ENCODE data around the gene IL31RA. TPM values are rescaled to one million over a fixed set of nuclear protein-coding genes. Genes with fewer than 3 reads are reported as not detected.

IL31RA gene
- total RNA-seq, 1 experiment from 2014 or later: not detected

GRCh38 chr5:55821731-55822512, 29.2 kb upstream of the IL31RA start (continued):
- TF ChIP-seq HMGXB4 (CRISPR knock-in tag; IDR thresholded peaks at IDR 0.05) (0 out of 2 replicates have a peak, but pooled peaks have one; percentile 48), ZNF219 (CRISPR knock-in tag; IDR thresholded peaks at IDR 0.05; ENCODE audit: borderline replicate concordance) (no peak), MAX (CRISPR knock-in tag; IDR thresholded peaks at IDR 0.05) (peak; percentile 73), STAT6 (CRISPR knock-in tag; conservative IDR thresholded peaks at IDR 0.05; ENCODE audit: low read depth) (no peak), FOXK1 (CRISPR knock-in tag; IDR thresholded peaks at IDR 0.05) (no peak)

DNA sequence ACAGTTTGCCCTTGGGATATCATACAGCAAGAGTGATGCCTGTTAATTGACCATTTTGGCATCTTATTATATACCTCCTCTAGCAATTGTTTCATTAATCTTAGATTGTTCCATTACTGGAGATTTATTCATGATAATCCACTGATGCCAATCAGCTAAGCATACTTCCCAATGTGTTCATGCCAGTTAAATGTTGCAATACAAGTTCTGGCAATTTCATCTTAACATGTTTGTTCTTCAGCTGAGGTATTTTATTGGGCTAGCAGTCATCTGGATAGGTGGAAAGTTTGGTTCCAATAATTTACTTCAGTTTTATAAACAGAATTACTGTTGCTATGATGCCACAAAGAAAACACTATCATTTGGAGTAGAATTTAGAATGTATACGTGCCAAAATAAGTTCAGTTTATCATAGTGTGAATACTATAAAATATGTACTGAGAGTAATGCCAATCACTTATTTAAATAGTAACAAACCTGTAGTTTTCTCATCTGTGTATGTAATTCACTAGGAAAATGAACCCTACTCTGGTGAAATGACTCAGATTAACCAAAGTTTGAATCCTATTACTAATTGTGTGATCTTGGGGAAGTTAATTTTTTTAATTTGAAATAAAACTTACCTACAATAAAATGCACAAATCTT, 27.9 kb upstream of the IL31RA start:
- Mint-ChIP-seq H3K4me1 (peaks cover 8% of the 10 kb centered on the region), H3K9me3 (no peaks in the 10 kb centered on the region), H3K4me3 (peak overlapping the region; percentile 68; the same call in 1 of the 2 replicates), H3K27me3 (ENCODE audit: low read depth) (peaks cover 35% of the 10 kb centered on the region), H3K27ac (no peak overlapping the region), H3K36me3 (no peaks in the 10 kb centered on the region)
- CTCF ChIA-PET: no interaction called here
- ATAC-seq: no peak
- POLR2A ChIA-PET: interaction anchor here (0.6 kb wide), 1 partner anchor 91 kb away, joined by 3 read pairs; no protein-coding TSS in a partner anchor
- no peak for DNase-seq (ENCODE audit: low spot score)
- no peak for TF ChIP-seq ERG (CRISPR knock-in tag; IDR thresholded peaks at IDR 0.05)
- no peak for TF ChIP-seq KAT7 (CRISPR knock-in tag; IDR thresholded peaks at IDR 0.05; ENCODE audit: borderline replicate concordance)
- TF ChIP-seq GTF2I (CRISPR knock-in tag; conservative IDR thresholded peaks at IDR 0.05): no peak
- no peak for TF ChIP-seq IRF2 (CRISPR knock-in tag; IDR thresholded peaks at IDR 0.05; ENCODE audit: borderline replicate concordance, low read depth)
- no peak for TF ChIP-seq CREM (CRISPR knock-in tag; IDR thresholded peaks at IDR 0.05)
- no peak for TF ChIP-seq NFE2L1 (CRISPR knock-in tag; IDR thresholded peaks at IDR 0.05)
- no peak for TF ChIP-seq ZNF396 (CRISPR knock-in tag; IDR thresholded peaks at IDR 0.05; ENCODE audit: borderline replicate concordance)
- TF ChIP-seq, protein P1, sequence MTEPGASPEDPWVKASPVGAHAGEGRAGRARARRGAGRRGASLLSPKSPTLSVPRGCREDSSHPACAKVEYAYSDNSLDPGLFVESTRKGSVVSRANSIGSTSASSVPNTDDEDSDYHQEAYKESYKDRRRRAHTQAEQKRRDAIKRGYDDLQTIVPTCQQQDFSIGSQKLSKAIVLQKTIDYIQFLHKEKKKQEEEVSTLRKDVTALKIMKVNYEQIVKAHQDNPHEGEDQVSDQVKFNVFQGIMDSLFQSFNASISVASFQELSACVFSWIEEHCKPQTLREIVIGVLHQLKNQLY (CRISPR knock-in tag; IDR thresholded peaks at IDR 0.05): no peak
- TF ChIP-seq, protein P2, sequence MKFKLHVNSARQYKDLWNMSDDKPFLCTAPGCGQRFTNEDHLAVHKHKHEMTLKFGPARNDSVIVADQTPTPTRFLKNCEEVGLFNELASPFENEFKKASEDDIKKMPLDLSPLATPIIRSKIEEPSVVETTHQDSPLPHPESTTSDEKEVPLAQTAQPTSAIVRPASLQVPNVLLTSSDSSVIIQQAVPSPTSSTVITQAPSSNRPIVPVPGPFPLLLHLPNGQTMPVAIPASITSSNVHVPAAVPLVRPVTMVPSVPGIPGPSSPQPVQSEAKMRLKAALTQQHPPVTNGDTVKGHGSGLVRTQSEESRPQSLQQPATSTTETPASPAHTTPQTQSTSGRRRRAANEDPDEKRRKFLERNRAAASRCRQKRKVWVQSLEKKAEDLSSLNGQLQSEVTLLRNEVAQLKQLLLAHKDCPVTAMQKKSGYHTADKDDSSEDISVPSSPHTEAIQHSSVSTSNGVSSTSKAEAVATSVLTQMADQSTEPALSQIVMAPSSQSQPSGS (CRISPR knock-in tag; IDR thresholded peaks at IDR 0.05; ENCODE audit: borderline replicate concordance, low read depth): no peak
- TF ChIP-seq TEAD1 (CRISPR knock-in tag; IDR thresholded peaks at IDR 0.05): no peak
- no peak for TF ChIP-seq EMX1 (CRISPR knock-in tag; IDR thresholded peaks at IDR 0.05)
- no peak for TF ChIP-seq ARID4B (CRISPR knock-in tag; IDR thresholded peaks at IDR 0.05; ENCODE audit: borderline replicate concordance)
- no peak for TF ChIP-seq E2F4 (CRISPR knock-in tag; IDR thresholded peaks at IDR 0.05; ENCODE audit: borderline replicate concordance, low read depth)
- TF ChIP-seq NR3C1 (CRISPR knock-in tag; conservative IDR thresholded peaks at IDR 0.05; ENCODE audit: low read depth): no peak

All from WTC11 (cell line).